Adrenal gland (tissue), 12 donors: ENCODE measurements around the gene RUBCN. TPM values are rescaled to one million over a fixed set of nuclear protein-coding genes. Genes with fewer than 3 reads are reported as not detected.

ENCODE experiments used
- DNase-seq, 7 donors: peaks; one replicate each; pipeline ENCODE4 v3.0.0-alpha.2; 2019 to 2020
- H3K27ac ChIP-seq, 5 donors: fragments of 200-600 bp; sonication (generic) in 4 of 5; 1 replicate in 3 of 5; 2 replicates in 2 of 5; pipeline versions ENCODE4 v1.5.1 to v1.8.0; 2016 to 2020; ENCODE audit warnings: mild to moderate bottlenecking in 1 of 5
- H3K27me3 ChIP-seq: fragments of 200-600 bp; 2 replicates; pipeline ENCODE4 v1.8.0; 2021
- H3K36me3 ChIP-seq, 2 donors: fragments of 200-600 bp; replicated peaks in 1 of 2; 1 replicate in 1 of 2; 2 replicates in 1 of 2; pipeline versions ENCODE4 v1.5.1 to v1.8.0; 2018 to 2022
- H3K4me1 ChIP-seq, 2 donors: fragments of 200-600 bp; replicated peaks in 1 of 2; 1 replicate in 1 of 2; 2 replicates in 1 of 2; pipeline versions ENCODE4 v1.5.1 to v1.8.0; 2018 to 2021
- H3K4me3 ChIP-seq, 4 donors: fragments of 200-600 bp; sonication (generic) in 3 of 4; one replicate each; pipeline ENCODE4 v1.5.1; 2016 to 2018
- H3K9me3 ChIP-seq, 3 donors: fragments of 200-600 bp; sonication (generic) in 1 of 3; replicated peaks in 1 of 3; 1 replicate in 2 of 3; 2 replicates in 1 of 3; pipeline versions ENCODE4 v1.5.1 to v1.8.0; 2016 to 2021
- POLR2A ChIP-seq, 2 donors: fragments of 450-650 bp; IDR thresholded peaks; one replicate each; pipeline ENCODE4 v1.6.1; 2017; ENCODE audit warnings: antibody characterized with exemption in 2 of 2, mild to moderate bottlenecking in 2 of 2, moderate library complexity in 1 of 2
- WGBS, 4 donors: extraction: QIAGEN DNeasy Blood & Tissue Kit in 2 of 4; methylation state at CpG; one replicate each; pipeline versions ENCODE4 v1.1.5 to v1.1.7; 2013 to 2017; 5-methylcytosine and 5-hydroxymethylcytosine counted together
- intact Hi-C, 2 donors: fragments of 100-400 bp; cut with DNase I; formaldehyde crosslinking; loops; one replicate each; pipeline versions ENCODE4 v1.14.1 to v1.15.0; 2022 to 2023
- polyA plus RNA-seq, 3 donors: library from polyadenylated mRNA; stranded (reverse); fragments of 200-250 nt in 2 of 3; fragments of 350-450 nt in 1 of 3; fragmentation: Illumina TruSeq in 1 of 3; extraction: RNeasy Lipid Tissue Mini Kit (QIAGEN cat#74804) in 1 of 3; gene quantifications; one replicate each; pipeline ENCODE4 v1.2.3, GENCODE V29; 2013 to 2014
- total RNA-seq, 9 donors: library from RNA; depleted of rRNA in 4 of 9; stranded (reverse); fragments of >200 nt in 4 of 9; fragments of 120-200 nt in 1 of 9; fragmentation: NEBNext Ultra II Directional in 1 of 9; extraction: Animal tissue kit (Norgen Biotek cat#: 25700) in 1 of 9; gene quantifications; one replicate each; pipeline versions ENCODE4 v1.1.0 to v1.2.4, GENCODE V29; 2013 to 2023
- TF ChIP-seq, protein P1 (sequence below), 6 experiments: fragments of 450-650 bp in 4 of 6; fragments of 200-600 bp in 2 of 6; sonication (generic) in 1 of 6; IDR thresholded peaks; 1 replicate in 5 of 6; 2 replicates in 1 of 6; pipeline versions ENCODE4 v1.5.1 to v1.8.0; 2016 to 2021; ENCODE audit warnings: antibody characterized with exemption in 6 of 6, mild to moderate bottlenecking in 2 of 6, moderate library complexity in 1 of 6
- donor health status: healthy with polysubstance abuse.
- donor health status: Bipolar disorder and iron deficiency.
- donor health status: DM: yes; HTN: yes; CAD: no.
- donor health status: DM: no; HTN: no; CAD: no.
- donor health status: DM: no; HTN: no; CAD: no.
- donor health status: DM: yes; HTN: yes; CAD: no.

RUBCN gene
- total and polyA plus RNA-seq, 12 donors: 7.7 to 43.8 (median 21.3) TPM

GRCh38 chr3:197709135-197709534 lies 27.6 kb downstream of the RUBCN start:
- TF ChIP-seq POLR2A (IDR thresholded peaks at IDR 0.05): no peak
- TF ChIP-seq, protein P1, sequence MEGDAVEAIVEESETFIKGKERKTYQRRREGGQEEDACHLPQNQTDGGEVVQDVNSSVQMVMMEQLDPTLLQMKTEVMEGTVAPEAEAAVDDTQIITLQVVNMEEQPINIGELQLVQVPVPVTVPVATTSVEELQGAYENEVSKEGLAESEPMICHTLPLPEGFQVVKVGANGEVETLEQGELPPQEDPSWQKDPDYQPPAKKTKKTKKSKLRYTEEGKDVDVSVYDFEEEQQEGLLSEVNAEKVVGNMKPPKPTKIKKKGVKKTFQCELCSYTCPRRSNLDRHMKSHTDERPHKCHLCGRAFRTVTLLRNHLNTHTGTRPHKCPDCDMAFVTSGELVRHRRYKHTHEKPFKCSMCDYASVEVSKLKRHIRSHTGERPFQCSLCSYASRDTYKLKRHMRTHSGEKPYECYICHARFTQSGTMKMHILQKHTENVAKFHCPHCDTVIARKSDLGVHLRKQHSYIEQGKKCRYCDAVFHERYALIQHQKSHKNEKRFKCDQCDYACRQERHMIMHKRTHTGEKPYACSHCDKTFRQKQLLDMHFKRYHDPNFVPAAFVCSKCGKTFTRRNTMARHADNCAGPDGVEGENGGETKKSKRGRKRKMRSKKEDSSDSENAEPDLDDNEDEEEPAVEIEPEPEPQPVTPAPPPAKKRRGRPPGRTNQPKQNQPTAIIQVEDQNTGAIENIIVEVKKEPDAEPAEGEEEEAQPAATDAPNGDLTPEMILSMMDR (IDR thresholded peaks at IDR 0.05): no peak
- H3K27me3 ChIP-seq: no peaks in the 10 kb centered on the region
- H3K27ac ChIP-seq: no peak overlapping the region
- H3K36me3 ChIP-seq: peaks cover 0 to 8% of the 10 kb centered on the region in 2 donors
- intact Hi-C loops: no loop called here
- no peak overlapping the region for H3K4me3 ChIP-seq
- H3K9me3 ChIP-seq: no peaks in the 10 kb centered on the region
- 90 to 96% (median 93%) methylated on average over 9 of the region's 9 CpGs for WGBS, 4 donors
- DNase-seq: no peak
- H3K4me1 ChIP-seq: peaks cover 18 to 19% of the 10 kb centered on the region in 2 donors

- no peaks in the 10 kb centered on the region for H3K9me3 ChIP-seq
- peaks cover 0 to 26% of the 10 kb centered on the region in 2 donors for H3K36me3 ChIP-seq
- H3K27ac ChIP-seq: no peak overlapping the region
- no peak for DNase-seq
- H3K4me3 ChIP-seq: no peak overlapping the region
- no peaks in the 10 kb centered on the region for H3K27me3 ChIP-seq
- intact Hi-C loops: no loop called here
- peaks cover under 1% of the 10 kb centered on the region in 2 donors for H3K4me1 ChIP-seq
- TF ChIP-seq POLR2A (IDR thresholded peaks at IDR 0.05): no peak
- TF ChIP-seq, protein P1 (IDR thresholded peaks at IDR 0.05): no peak
- 92 to 97% (median 94%) methylated on average over 7 of the region's 7 CpGs for WGBS, 4 donors
Observed at GRCh38 chr3:197706658-197707057, 30.0 kb downstream of the RUBCN start.

- no peaks in the 10 kb centered on the region for H3K27me3 ChIP-seq
- TF ChIP-seq POLR2A (IDR thresholded peaks at IDR 0.05): no peak
- TF ChIP-seq, protein P1 (IDR thresholded peaks at IDR 0.05): no peak
- H3K4me3 ChIP-seq: no peak overlapping the region
- H3K9me3 ChIP-seq: no peaks in the 10 kb centered on the region
- H3K36me3 ChIP-seq: peaks cover 0 to 54% of the 10 kb centered on the region in 2 donors
- intact Hi-C loops: no loop called here
- 94 to 97% (median 96%) methylated on average over 4 of the region's 4 CpGs for WGBS, 4 donors
- no peaks in the 10 kb centered on the region for H3K4me1 ChIP-seq
- H3K27ac ChIP-seq: no peak overlapping the region
- no peak for DNase-seq
Observed at GRCh38 chr3:197701841-197702240, 34.9 kb downstream of the RUBCN start.

- TF ChIP-seq POLR2A (IDR thresholded peaks at IDR 0.05): no peak
- TF ChIP-seq, protein P1 (IDR thresholded peaks at IDR 0.05): no peak
- intact Hi-C loops: no loop called here
- H3K9me3 ChIP-seq: no peaks in the 10 kb centered on the region
- no peak for DNase-seq
- no peak overlapping the region for H3K4me3 ChIP-seq
- no peaks in the 10 kb centered on the region for H3K4me1 ChIP-seq
- H3K36me3 ChIP-seq: peaks cover 0 to 67% of the 10 kb centered on the region in 2 donors
- H3K27me3 ChIP-seq: no peaks in the 10 kb centered on the region
- 95 to 97% (median 97%) methylated on average over 9 of the region's 9 CpGs for WGBS, 4 donors
- no peak overlapping the region for H3K27ac ChIP-seq
Observed at GRCh38 chr3:197700095-197700494, 36.6 kb downstream of the RUBCN start.
